Cardiac septum (tissue), 1 donor: ENCODE results near the gene CLASP1. TPM values are rescaled to one million over a fixed set of nuclear protein-coding genes. Genes with fewer than 3 reads are reported as not detected.

Source experiments
- DNase-seq: peaks from one replicate; pipeline ENCODE4 v3.0.0-alpha.2; 2020; ENCODE audit warnings: low spot score
- intact Hi-C: fragments of 100-400 bp; cut with DNase I; formaldehyde crosslinking; loops from one replicate; pipeline ENCODE4 v1.14.0; 2022
- total RNA-seq: library from RNA; stranded (reverse); fragmentation: NEBNext Ultra II Directional; extraction: Animal tissue kit (Norgen Biotek cat#: 25700); gene quantifications from one replicate; pipeline ENCODE4 v1.2.1, GENCODE V29; 2021
- donor health status: DM: no; HTN: no; CAD: no.

CLASP1 gene
- total RNA-seq, 1 donor from 2014 or later: 66.1 TPM

GRCh38 chr2:121524685-121525425, 124.4 kb downstream of the CLASP1 start:
- intact Hi-C loops: loop anchor here (5.0 kb wide), 1 partner anchor 118 kb away; no protein-coding TSS in a partner anchor
- no peak for DNase-seq

GRCh38 chr2:121521359-121521758, 127.9 kb downstream of the CLASP1 start:
- intact Hi-C loops: no loop called here
- DNase-seq: no peak

GRCh38 chr2:121520641-121520994, 128.6 kb downstream of the CLASP1 start:
- intact Hi-C loops: no loop called here
- no peak for DNase-seq

- intact Hi-C loops: no loop called here
- no peak for DNase-seq
Observed at GRCh38 chr2:121519732-121520640, 129.3 kb downstream of the CLASP1 start.

- intact Hi-C loops: no loop called here
Observed at GRCh38 chr2:121519153-121519552, 130.1 kb downstream of the CLASP1 start.

GRCh38 chr2:121513597-121514333, 135.5 kb downstream of the CLASP1 start:
- intact Hi-C loops: no loop called here
- DNase-seq: no peak

More at GRCh38 chr2:121519153-121519552, 130.1 kb downstream of the CLASP1 start:
- DNase-seq: no peak

- intact Hi-C loops: no loop called here
- no peak for DNase-seq
Observed at GRCh38 chr2:121510857-121511256, 138.4 kb downstream of the CLASP1 start.

- intact Hi-C loops: no loop called here
- DNase-seq: no peak
Observed at GRCh38 chr2:121506621-121507020, 142.6 kb downstream of the CLASP1 start.

- intact Hi-C loops: no loop called here
- DNase-seq: no peak
Observed at GRCh38 chr2:121505986-121506586, 143.2 kb downstream of the CLASP1 start.

GRCh38 chr2:121505005-121505404, 144.3 kb downstream of the CLASP1 start:
- DNase-seq: no peak
- intact Hi-C loops: no loop called here

- intact Hi-C loops: no loop called here
- DNase-seq: no peak
Observed at GRCh38 chr2:121504316-121504715, 144.9 kb downstream of the CLASP1 start.

GRCh38 chr2:121502781-121503180, 146.5 kb downstream of the CLASP1 start:
- intact Hi-C loops: no loop called here
- DNase-seq: no peak

- intact Hi-C loops: no loop called here
- DNase-seq: no peak
Observed at GRCh38 chr2:121502246-121502645, 147.0 kb downstream of the CLASP1 start.

- no peak for DNase-seq
- intact Hi-C loops: no loop called here
Observed at GRCh38 chr2:121501554-121501953, 147.7 kb downstream of the CLASP1 start.

GRCh38 chr2:121501031-121501430, 148.2 kb downstream of the CLASP1 start:
- intact Hi-C loops: no loop called here
- no peak for DNase-seq

- intact Hi-C loops: no loop called here
- DNase-seq: no peak
Observed at GRCh38 chr2:121498731-121499130, 150.5 kb downstream of the CLASP1 start.

- intact Hi-C loops: no loop called here
- DNase-seq: no peak
Observed at GRCh38 chr2:121492409-121492808, 156.9 kb downstream of the CLASP1 start.

GRCh38 chr2:121491518-121491917, 157.7 kb downstream of the CLASP1 start:
- intact Hi-C loops: no loop called here
- no peak for DNase-seq

- intact Hi-C loops: no loop called here
- DNase-seq: no peak
Observed at GRCh38 chr2:121490584-121491133, 158.6 kb downstream of the CLASP1 start.
